Measurements from ENCODE around the gene CA10.

The CA10 gene

DNA sequence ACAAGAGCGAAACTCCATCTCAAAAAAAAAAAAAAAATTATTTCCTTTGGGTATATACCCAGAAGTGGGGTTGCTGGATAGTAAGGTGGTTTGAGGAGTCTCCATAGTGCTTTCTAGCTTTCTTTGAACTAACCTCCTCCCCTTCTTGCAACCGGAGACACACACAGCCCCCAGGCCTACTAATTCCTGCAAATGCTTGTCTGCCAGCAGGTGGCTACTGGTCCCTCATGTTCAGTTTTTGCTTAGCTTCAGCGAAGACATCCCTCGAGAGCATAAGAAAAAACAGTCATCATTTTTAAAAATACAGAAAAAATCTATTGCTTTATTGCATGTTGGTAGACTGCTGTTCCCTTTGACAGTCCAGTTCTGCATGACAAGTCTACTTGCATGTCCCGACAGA lies 459.2 kb downstream of the CA10 start:
- H3K4me2 ChIP-seq = peak overlapping the region in 6 of 11 experiments; percentile 14 to 40 (median 28); a peak in 6 of 22 replicates
- no peak for TF ChIP-seq Cebpa-rat (IDR thresholded peaks at IDR 0.05)
- H3K9ac ChIP-seq = no peak overlapping the region
- peaks cover 0 to 14% (median 7%) of the 10 kb centered on the region in 11 experiments; a peak in 10 of 22 replicates for H3K9me3 ChIP-seq (replicated peaks in 1 of 11)
- no peaks in the 10 kb centered on the region for H3K27me3 ChIP-seq
- H3K4me3 ChIP-seq = no peak overlapping the region
- H3K27ac ChIP-seq = no peak overlapping the region
- no peaks in the 10 kb centered on the region for H3K36me3 ChIP-seq
- no peaks in the 10 kb centered on the region for H4K20me1 ChIP-seq
- H3K4me1 ChIP-seq = peaks cover 0 to 13% (median 2%) of the 10 kb centered on the region in 10 experiments; a peak in 8 of 20 replicates

GRCh38 chr17:51692917-51693316 lies 465.6 kb downstream of the CA10 start:
- no peak overlapping the region for H3K4me3 ChIP-seq
- no peaks in the 10 kb centered on the region for H3K27me3 ChIP-seq
- no peaks in the 10 kb centered on the region for H3K4me1 ChIP-seq
- no peaks in the 10 kb centered on the region for H3K36me3 ChIP-seq
- H3K9ac ChIP-seq = no peak overlapping the region
- H3K9me3 ChIP-seq (replicated peaks in 1 of 11) = peaks cover 5 to 39% (median 21%) of the 10 kb centered on the region in 11 experiments; a peak in 17 of 22 replicates
- no peak overlapping the region for H3K4me2 ChIP-seq
- no peaks in the 10 kb centered on the region for H4K20me1 ChIP-seq
- no peak overlapping the region for H3K27ac ChIP-seq
- TF ChIP-seq Cebpa-rat (IDR thresholded peaks at IDR 0.05) = no peak

- H3K27ac ChIP-seq = no peak overlapping the region
- H3K27me3 ChIP-seq = no peaks in the 10 kb centered on the region
- no peak overlapping the region for H3K4me3 ChIP-seq
- H3K4me1 ChIP-seq = peaks cover 0 to under 1% (median 0%) of the 10 kb centered on the region in 10 experiments; a peak in 1 of 20 replicates
- no peak overlapping the region for H3K4me2 ChIP-seq
- no peak overlapping the region for H3K9ac ChIP-seq
- H3K9me3 ChIP-seq (replicated peaks in 1 of 11) = peaks cover 0 to 23% (median 13%) of the 10 kb centered on the region in 11 experiments; a peak in 15 of 22 replicates
- no peaks in the 10 kb centered on the region for H3K36me3 ChIP-seq
- TF ChIP-seq Cebpa-rat (IDR thresholded peaks at IDR 0.05) = no peak
- no peaks in the 10 kb centered on the region for H4K20me1 ChIP-seq
Observed at GRCh38 chr17:51687887-51688286, 470.6 kb downstream of the CA10 start.

DNA sequence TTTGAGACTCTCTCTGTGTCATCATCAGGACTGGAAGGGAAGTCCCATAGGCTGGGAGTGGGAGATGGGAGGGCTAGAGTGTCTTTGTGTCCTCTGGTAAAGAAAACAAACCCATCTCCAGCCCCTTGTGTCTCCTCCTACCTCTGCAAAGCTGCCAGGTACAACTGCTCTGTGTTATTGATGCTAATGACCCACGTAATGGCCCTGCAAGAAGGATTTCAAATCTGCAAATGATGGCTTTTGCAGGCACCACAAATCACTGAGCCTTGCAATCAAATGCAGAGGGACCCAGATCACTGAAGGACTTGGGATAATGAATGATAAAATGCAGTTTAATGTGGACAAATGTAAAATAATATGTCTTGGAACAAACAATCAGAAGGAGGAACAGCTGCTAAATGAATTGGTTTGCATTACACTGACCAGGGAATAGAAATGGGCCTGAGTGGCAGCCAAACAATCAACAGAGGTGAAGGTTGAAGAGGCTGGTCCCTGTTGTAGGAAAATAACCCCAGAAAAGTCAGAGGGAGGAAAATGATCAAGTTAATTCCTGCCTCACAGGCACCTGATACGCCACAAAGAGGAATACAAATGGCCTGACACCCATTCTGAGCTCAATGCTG lies 473.1 kb downstream of the CA10 start:
- Histone ChIP-seq H3K4me1 (peaks cover 0 to 19% (median 10%) of the 10 kb centered on the region in 10 experiments; a peak in 13 of 20 replicates), H3K9me3 (replicated peaks in 1 of 11) (peaks cover 0 to 11% (median 2%) of the 10 kb centered on the region in 11 experiments; a peak in 11 of 22 replicates), H3K27ac (no peak overlapping the region), H3K9ac (no peak overlapping the region), H3K27me3 (no peaks in the 10 kb centered on the region), H3K36me3 (no peaks in the 10 kb centered on the region), H4K20me1 (no peaks in the 10 kb centered on the region), H3K4me3 (no peak overlapping the region), H3K4me2 (no peak overlapping the region)
- no peak for TF ChIP-seq Cebpa-rat (IDR thresholded peaks at IDR 0.05)

GRCh38 chr17:51684214-51684613 lies 474.3 kb downstream of the CA10 start:
- Histone ChIP-seq H3K36me3 (no peaks in the 10 kb centered on the region), H3K27me3 (no peaks in the 10 kb centered on the region), H3K27ac (no peak overlapping the region), H4K20me1 (no peaks in the 10 kb centered on the region), H3K4me2 (no peak overlapping the region), H3K4me3 (no peak overlapping the region), H3K4me1 (peaks cover 0 to 19% (median 10%) of the 10 kb centered on the region in 10 experiments; a peak in 13 of 20 replicates), H3K9ac (no peak overlapping the region), H3K9me3 (replicated peaks in 1 of 11) (peaks cover 0 to 10% (median 0%) of the 10 kb centered on the region in 11 experiments; a peak in 6 of 22 replicates)
- no peak for TF ChIP-seq Cebpa-rat (IDR thresholded peaks at IDR 0.05)

GRCh38 chr17:51683291-51683690 lies 475.2 kb downstream of the CA10 start:
- Histone ChIP-seq H3K4me1 (peaks cover 0 to 19% (median 10%) of the 10 kb centered on the region in 10 experiments; a peak in 13 of 20 replicates), H3K27me3 (no peaks in the 10 kb centered on the region), H3K36me3 (no peaks in the 10 kb centered on the region), H3K27ac (no peak overlapping the region), H3K4me2 (no peak overlapping the region), H3K9ac (no peak overlapping the region), H3K9me3 (replicated peaks in 1 of 11) (peaks cover 0 to 10% (median 0%) of the 10 kb centered on the region in 11 experiments; a peak in 6 of 22 replicates), H4K20me1 (no peaks in the 10 kb centered on the region), H3K4me3 (no peak overlapping the region)
- TF ChIP-seq Cebpa-rat (IDR thresholded peaks at IDR 0.05) = no peak

DNA sequence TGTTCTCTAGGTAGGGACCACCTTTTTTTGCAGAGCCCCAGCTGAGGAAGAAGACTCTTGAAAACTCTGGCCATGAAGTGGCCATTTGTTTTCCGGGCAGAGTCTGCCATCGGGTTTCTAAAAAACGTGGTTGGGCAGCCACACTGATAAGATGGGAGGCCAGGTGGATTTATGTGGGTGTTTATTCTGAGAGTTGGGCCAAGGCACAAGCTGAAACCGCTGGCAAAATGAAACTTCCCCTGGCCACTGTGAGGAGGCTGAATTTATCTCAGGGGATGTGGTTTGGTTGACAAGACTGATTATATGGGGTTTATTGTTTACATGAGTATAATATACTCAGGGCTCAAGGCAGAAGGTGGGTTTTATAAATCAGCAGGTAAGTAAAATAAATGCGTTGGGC lies 476.4 kb downstream of the CA10 start:
- no peak for TF ChIP-seq Cebpa-rat (IDR thresholded peaks at IDR 0.05)
- Histone ChIP-seq H3K27ac (no peak overlapping the region), H3K27me3 (no peaks in the 10 kb centered on the region)

GRCh38 chr17:51677875-51678274 lies 480.6 kb downstream of the CA10 start:
- no peaks in the 10 kb centered on the region for H3K36me3 ChIP-seq
- H3K27ac ChIP-seq = no peak overlapping the region
- no peaks in the 10 kb centered on the region for H3K9me3 ChIP-seq (replicated peaks in 1 of 11)
- H3K9ac ChIP-seq = no peak overlapping the region
- no peaks in the 10 kb centered on the region for H4K20me1 ChIP-seq
- no peak for TF ChIP-seq Cebpa-rat (IDR thresholded peaks at IDR 0.05)
- no peak overlapping the region for H3K4me2 ChIP-seq
- H3K27me3 ChIP-seq = no peaks in the 10 kb centered on the region
- peaks cover 0 to 19% (median 10%) of the 10 kb centered on the region in 10 experiments; a peak in 13 of 20 replicates for H3K4me1 ChIP-seq
- no peak overlapping the region for H3K4me3 ChIP-seq

More for the DNA sequence above, 476.4 kb downstream of the CA10 start:
- no peak overlapping the region for H3K9ac ChIP-seq
- no peaks in the 10 kb centered on the region for H4K20me1 ChIP-seq
- peaks cover 0 to 19% (median 10%) of the 10 kb centered on the region in 10 experiments; a peak in 13 of 20 replicates for H3K4me1 ChIP-seq
- peaks cover 0 to 10% (median 0%) of the 10 kb centered on the region in 11 experiments; a peak in 6 of 22 replicates for H3K9me3 ChIP-seq (replicated peaks in 1 of 11)
- peak overlapping the region in 8 of 11 experiments; percentile 18 to 70 (median 44); a peak in 15 of 22 replicates for H3K4me2 ChIP-seq
- no peak overlapping the region for H3K4me3 ChIP-seq
- H3K36me3 ChIP-seq = no peaks in the 10 kb centered on the region

DNA sequence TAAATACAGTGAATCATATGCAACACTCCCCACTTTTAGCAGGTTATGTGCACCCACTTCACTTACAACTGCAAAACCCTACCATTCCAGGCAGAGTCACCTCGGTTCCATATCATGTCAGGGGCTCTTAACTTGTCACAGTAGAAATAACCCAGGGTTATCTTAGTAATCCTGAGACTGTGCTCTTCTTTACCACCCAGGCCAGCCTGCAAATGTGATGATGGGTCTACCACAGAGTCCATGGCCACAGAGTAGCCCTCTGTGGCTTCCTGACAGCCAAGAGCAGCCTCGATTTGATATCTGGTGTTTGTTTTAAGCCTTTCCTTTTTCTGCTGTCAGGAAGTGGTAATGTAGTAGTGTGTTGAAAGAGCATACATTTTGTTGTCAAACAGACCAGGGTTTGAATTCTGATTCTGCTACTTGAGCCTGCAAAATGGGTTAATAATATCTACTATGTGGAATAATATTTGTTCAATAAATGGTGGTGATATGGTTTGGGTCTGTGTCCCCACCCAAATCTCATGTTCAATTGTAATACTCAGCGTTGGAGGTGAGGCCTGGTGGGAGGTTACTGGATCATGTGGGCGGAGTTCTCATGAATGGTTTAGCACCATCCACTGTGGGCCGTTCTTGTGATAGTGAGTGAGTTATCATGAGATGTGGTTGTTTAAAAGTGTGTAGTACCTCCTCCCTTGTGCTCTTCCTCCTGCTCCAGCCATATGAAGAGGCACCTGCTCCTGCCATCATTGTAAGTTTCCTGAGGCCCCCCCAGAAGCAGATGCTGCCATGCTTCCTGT lies 481.6 kb downstream of the CA10 start:
- Histone ChIP-seq H3K27ac (no peak overlapping the region), H3K4me2 (no peak overlapping the region), H3K27me3 (no peaks in the 10 kb centered on the region), H3K9ac (no peak overlapping the region), H3K36me3 (no peaks in the 10 kb centered on the region), H4K20me1 (no peaks in the 10 kb centered on the region), H3K4me3 (no peak overlapping the region), H3K9me3 (replicated peaks in 1 of 11) (no peaks in the 10 kb centered on the region), H3K4me1 (peaks cover 0 to 11% (median 3%) of the 10 kb centered on the region in 10 experiments; a peak in 13 of 20 replicates)
- no peak for TF ChIP-seq Cebpa-rat (IDR thresholded peaks at IDR 0.05)
